Measurements from ENCODE around the gene PLA2G3.

GRCh38 chr22:31185056-31185455, 44.7 kb upstream of the PLA2G3 start:
- TF ChIP-seq REST (IDR thresholded peaks at IDR 0.05): no peak
- TF ChIP-seq POLR2A (IDR thresholded peaks at IDR 0.05; ENCODE audit: low read length): no peak
- TF ChIP-seq CTCF (IDR thresholded peaks at IDR 0.05): no peak

Data from A549 (cell line).